Choroid plexus epithelial cell (primary cell): ENCODE results near the gene MSTN.
"Not testable (repeated sequence)": the region's sequence is repeated elsewhere in the genome, so short reads cannot be mapped to it uniquely, and the experiment has no call there.

ENCODE experiments used
- DNase-seq: peaks from one replicate; pipeline ENCODE4 v3.0.0-alpha.2; 2010; ENCODE audit warnings: low read depth
- H3K4me3 ChIP-seq: 2 replicates; pipeline ENCODE4 v1.5.1; 2011; ENCODE audit warnings: low read depth, mild to moderate bottlenecking, control low read depth, low read length, moderate library complexity
- TF ChIP-seq, protein P1 (sequence below): conservative IDR thresholded peaks from 2 replicates; pipeline ENCODE4 v1.5.1; 2011; ENCODE audit warnings: low read depth, mild to moderate bottlenecking, control low read depth, inconsistent platforms, low read length, moderate library complexity

MSTN gene

DNA sequence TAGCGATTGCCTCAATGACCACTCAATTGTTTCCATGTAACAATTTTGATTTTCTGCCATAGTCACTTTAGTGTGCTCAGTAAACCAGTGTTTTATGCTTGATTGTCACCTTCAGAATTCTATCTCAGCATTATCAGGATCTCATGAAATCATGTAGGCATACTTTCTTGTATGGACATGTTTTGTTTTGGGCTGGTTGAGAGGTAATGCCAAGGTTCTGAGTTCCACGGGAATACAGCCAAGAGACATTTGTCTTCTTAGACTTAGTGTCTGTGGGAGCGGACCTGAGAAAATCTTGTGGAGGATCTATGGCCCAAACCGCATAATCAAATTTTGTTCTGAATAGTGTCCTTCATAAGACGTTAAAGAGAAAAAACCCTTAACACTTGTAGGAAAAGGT lies 10.2 kb downstream of the MSTN start:
- DNase-seq, result no peak
- H3K4me3 ChIP-seq, result no peak overlapping the region
- TF ChIP-seq, protein P1, sequence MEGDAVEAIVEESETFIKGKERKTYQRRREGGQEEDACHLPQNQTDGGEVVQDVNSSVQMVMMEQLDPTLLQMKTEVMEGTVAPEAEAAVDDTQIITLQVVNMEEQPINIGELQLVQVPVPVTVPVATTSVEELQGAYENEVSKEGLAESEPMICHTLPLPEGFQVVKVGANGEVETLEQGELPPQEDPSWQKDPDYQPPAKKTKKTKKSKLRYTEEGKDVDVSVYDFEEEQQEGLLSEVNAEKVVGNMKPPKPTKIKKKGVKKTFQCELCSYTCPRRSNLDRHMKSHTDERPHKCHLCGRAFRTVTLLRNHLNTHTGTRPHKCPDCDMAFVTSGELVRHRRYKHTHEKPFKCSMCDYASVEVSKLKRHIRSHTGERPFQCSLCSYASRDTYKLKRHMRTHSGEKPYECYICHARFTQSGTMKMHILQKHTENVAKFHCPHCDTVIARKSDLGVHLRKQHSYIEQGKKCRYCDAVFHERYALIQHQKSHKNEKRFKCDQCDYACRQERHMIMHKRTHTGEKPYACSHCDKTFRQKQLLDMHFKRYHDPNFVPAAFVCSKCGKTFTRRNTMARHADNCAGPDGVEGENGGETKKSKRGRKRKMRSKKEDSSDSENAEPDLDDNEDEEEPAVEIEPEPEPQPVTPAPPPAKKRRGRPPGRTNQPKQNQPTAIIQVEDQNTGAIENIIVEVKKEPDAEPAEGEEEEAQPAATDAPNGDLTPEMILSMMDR, result no peak

DNA sequence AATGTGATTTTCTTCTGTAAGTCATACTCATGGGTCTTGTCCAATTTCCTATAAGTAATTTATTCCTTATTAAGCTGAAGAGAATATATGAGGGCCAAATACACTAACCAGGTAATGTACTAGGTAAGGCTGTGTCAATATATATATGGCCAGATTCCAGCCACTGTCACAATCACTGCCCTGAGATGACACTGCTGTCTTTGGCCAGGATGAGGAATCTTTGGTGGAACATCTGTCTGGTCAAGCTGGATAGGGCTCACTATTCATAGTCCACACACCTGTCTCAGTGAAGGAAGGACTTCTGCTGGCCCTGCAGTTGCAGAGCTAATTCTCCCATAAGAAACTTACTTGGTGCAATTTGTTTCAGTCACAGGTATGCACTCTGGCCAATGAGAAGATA lies 11.3 kb downstream of the MSTN start:
- no peak overlapping the region for H3K4me3 ChIP-seq
- DNase-seq, result no peak
- TF ChIP-seq, protein P1, result no peak

DNA sequence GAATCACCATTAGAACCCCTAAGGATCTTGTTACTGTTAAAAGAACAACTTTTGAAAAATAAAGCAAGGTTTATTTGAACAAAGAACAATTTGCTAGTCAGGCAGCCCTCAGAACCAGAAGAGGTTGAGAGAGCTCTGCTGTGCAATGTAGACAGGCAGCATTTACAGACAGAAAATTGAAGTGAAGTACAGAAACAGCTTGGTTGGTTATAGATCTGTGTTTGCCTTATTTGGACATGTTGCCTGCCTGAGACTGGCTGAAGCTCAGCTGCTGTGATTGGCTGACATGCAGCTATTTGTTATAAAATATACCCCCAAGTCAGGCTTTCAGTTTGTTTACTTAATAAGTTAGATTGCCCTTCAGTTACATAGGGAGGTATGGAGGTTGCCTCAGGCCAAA lies 12.5 kb downstream of the MSTN start:
- peak; percentile 50 for DNase-seq
- TF ChIP-seq, protein P1, result no peak
- H3K4me3 ChIP-seq, result no peak overlapping the region

DNA sequence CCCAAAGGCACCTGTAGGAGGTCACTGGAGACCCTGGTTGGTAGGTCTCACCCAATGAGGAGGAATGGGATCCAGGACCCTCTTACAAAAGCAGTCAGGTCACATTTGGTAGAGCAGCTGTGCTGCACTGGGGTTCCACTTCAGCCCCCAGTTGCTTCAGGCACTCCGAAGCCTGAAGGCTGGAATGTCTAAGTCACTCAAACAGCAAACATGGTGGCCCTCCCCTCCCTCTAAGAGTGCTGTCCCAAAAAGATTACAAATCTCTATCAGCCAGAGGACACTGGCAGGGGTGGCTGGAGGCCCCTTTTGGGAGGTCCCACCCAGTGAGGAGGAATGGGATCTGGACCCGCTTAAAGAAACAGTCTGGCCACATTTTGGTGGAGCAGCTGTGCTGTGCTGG lies 17.7 kb downstream of the MSTN start:
- TF ChIP-seq, protein P1, result no peak
- no peak overlapping the region for H3K4me3 ChIP-seq
- DNase-seq, result no peak

DNA sequence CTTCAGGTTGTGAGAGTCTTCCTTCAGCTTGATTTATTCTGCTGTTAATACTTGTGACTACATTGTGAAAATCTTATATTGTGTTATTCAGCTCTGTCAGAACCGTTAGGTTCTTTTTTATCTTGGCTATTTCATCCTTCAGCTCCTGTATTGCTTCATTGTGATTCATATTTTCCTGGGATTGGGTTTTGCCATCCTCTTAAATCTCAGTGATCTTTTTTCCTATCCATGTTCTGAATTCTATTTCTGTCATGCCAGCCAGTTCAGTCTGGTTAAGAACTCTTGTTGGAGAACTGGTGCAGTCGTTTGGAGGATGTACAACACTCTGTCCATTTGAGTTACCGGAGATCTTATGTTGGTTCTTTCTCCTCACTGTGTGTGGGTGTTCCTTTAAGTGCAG lies 19.1 kb downstream of the MSTN start:
- DNase-seq, result peak; percentile 21
- TF ChIP-seq, protein P1, result no peak
- no peak overlapping the region for H3K4me3 ChIP-seq

DNA sequence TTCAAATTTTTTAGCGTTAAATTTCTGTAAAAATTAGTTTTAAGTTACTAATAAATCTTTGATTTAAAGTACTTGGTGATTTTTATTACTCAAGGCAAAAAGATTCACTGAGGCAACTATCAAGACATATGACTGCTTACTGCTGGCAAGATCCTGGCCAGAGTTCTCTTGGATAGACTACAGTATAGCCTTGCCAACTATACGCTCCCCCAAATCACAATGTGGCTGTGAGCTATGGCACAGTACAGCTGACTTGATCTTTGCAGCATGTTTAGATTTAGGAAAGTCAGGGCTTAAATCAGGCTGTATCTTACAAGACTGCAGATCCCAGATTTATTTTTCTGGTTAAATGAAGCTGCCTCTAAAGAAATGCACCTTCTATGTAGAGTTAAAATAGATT lies 26.5 kb downstream of the MSTN start:
- no peak for DNase-seq
- TF ChIP-seq, protein P1, result no peak
- no peak overlapping the region for H3K4me3 ChIP-seq

DNA sequence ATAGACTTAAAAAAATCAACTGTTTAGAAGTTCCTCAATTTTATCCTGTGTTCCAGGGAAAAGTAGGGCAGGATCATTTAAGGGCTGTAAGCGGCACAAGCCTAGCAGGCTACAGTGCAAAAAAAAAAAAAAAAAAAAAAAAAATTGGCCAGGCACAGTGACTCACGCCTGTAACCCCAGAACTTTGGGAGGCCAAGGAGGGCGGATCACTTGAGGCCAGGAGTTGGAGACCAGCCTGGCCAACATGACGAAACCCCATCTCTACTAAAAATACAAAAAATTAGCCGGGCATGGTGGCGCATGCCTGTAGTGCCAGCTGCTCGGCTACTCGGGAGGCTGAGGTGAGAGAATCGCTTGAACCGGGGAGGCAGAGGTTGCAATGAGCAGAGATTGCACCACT lies 28.1 kb downstream of the MSTN start:
- not testable (repeated sequence) for H3K4me3 ChIP-seq, DNase-seq

DNA sequence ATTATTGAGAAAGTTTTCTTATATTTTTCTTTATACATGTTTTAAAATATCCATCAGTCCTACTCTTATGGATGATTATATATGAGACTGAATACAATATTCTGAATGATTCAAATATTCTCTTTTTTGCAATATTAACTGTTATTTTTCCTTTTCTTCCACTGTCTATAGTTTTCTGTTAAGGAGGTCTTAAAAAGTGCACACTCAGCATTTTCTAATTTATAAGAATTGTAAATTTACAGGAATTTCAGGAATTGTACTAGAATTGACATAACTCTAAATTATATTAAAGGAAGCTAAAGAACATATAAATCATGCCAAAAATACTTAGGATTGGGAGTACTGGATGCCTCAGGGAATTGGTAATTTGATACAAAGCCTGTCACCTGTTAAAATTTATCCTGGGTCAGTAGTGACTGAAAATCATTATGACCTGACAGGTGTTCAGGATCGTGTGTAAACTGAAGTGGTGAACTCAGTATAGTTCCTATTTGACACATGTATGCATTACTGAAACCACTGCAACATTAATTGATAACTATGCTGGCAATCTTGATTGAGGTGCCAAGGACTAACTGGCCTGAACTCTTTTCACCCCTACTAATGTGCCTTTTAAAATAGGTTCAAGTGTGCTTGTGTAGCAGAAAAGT lies 30.4 kb downstream of the MSTN start:
- TF ChIP-seq, protein P1, result no peak
- H3K4me3 ChIP-seq, result no peak overlapping the region
- DNase-seq, result no peak
